HL-60/S4 treated with phorbol 12-myristate 13-acetate at 8.2 ng/mL for 4 days and 3 days (cell line): ENCODE data around the gene CTXN1.

Source experiments
- in situ Hi-C: fragments of 300-500 bp; cut with MboI; formaldehyde crosslinking; loops from 2 replicates; pipeline ENCODE4 v1.15.0; 2022; ENCODE audit warnings: low sequenced_read_pairs

The CTXN1 gene

DNA sequence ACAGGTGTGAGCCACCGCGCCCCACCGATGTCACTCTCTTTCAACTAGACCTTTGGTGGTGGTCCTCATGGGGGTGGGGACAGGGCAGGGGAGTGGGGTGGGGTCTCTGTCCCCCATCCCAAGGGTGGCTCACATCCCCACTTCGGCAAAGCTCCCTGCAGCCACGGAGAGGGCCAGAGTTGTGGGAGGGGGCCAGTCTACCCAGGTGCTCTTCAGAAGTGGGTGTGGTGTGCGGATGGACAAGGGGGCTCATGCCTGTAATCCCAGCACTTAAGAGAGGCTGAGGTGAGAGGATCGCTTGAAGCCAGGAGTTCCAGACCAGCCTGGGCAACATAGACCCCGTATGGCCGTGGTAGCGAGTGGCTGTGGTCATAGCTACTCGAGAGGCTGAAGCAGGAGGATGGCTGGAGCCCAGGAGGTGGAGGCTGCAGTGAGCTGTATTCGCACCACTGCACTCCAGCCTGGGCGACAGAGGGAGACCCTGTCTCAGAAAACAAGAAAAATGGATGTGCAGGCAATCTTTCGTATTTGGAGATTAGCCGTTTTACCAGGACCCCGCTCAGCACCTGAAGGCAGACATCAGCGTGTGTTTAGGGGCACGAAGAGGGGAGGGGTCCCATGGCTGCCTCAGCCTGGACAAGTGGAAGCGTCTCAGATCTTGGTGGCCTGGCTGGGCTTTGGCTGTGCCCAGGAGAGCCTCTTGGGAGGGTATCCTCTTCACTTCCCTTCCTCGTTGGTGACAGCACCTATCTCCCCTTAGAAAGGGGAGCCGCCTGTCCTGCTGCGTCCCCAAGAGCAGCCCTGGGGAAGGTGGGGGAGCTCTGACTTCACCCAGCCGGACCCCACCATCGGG lies 10.5 kb downstream of the CTXN1 start:
- in situ Hi-C loops: no loop called here

DNA sequence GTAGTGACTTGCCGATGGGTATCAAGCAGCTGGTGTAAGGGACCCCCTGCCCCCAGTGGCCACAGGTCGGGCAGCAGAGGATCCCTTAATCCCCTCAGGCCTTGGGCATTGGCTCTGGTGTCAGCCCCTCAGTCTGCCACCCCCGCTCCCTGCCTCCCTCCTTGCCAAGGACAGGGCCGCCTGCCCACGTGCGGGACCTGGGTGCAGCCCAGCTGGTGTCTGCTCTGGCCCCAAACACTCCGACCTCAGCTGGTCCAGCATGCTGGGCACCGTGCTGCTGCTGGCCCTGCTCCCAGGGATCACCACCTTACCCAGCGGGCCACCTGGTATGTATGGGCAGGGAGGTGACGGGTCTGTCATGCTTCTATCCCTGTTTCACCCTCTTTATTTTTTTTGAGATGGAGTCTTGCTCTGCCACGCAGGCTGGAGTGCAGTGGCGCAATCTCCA lies 11.3 kb downstream of the CTXN1 start, which contains the start of gene TGFBR3L:
TGFBR3L (plus strand) TSS at position 233 of the 448 bp plus-strand sequence.
- in situ Hi-C loops: no loop called here

DNA sequence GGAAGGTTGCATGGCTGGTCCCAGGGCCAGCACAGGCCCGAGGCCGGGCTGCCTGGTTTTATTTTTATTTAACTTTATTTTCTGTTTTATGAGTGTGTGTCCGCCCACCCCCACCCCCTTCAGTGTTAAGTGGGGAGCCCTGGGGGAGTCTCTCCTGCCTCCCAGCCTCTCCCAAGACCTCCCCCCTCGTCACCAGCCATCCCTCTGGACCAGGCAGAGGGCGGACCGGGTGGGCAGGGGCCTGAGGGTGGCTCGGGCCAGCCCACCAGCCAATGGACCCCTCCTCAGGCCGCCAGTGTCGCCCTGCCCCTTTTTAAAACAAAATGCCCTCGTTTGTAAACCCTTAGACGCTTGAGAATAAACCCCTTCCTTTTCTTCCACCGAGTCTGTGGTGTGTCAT lies 11.8 kb downstream of the CTXN1 start:
- in situ Hi-C loops: no loop called here

DNA sequence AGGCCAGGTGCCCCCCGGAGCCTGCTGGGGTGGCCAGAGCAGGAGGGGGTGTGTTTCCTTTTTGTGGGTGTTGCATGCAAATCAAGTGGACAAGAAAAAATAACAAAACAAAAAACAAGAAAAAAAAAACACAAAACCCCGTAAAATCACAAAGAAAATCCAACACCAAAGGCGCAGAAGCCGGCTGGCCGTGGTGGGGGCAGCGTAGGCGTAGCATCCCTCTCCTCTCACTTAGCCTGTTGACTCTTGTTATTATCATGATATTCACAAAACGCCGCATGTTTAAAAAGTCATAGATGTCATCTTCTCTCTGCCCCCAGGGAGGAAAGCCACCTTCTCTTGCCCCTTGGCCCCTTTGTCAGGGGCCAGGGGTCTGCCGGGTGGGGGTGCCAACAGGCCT lies 12.3 kb downstream of the CTXN1 start:
- in situ Hi-C loops: no loop called here

DNA sequence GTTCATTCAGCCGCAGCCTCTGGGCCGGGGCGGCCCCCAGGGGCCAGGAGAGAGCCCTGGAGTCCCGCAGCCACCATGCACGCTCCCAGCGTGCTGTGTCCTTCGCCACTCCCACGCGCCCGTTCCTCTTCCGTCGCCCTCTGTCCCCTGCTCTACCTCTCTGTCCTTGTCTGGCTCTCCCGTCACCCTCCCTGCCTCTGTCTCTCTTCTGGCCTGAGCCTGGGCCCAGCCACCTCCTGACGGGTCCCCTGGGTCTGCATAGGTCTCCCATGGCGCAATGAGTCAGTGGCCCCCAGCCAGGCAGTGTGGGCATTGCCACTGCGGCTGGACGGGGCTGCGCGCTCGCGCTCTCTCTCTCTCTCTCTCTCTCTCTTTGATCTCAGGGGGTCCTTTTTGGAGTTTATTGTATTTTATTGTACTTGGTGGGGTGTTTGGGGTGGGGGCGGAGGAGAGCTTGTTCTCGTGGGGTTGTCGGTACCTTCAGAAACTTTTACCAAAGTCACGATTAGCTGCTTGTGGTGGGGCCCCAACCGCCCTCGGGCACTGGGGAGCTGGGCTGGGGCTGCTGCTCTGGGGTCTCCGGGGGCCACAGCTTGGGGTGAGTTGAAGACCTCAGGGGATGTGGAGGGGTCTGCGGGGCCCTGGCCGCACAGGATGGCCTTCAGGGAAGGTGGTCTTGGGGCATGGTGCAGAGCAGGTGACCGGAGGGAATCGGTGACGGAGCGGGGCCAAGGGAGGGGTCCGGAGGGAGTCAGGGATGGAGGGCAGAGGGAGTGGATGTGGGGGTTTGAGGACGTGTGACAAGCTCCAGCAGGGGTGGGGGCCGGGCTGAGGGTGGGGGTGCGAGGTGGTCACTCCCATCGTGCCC lies 13.0 kb downstream of the CTXN1 start:
- in situ Hi-C loops: no loop called here

DNA sequence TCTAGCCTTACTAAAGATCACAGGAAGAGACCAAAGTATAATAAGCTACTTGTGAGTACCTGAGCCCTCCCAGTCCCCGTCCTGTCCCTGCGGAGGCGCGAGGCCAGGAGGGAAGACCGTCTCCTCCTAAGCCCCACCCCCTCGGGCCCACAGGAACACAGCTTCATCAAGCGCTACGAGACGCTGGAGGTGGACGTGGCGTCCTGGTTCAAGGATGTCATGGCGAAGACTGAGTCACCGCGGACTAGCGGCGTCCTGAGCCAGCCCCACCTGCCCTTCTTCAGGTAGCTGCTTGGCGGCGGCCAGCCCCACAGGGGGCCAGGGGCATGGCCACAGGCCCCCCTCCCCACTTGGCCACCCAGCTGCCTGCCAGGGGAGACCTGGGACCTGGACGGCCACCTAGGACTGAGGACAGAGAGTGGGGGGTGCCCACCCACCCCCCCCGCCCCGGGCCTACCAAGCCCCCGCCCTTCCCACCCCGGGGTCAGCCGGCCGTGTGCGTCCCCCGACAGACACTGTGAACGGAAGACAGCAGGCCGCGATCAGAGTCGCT lies 13.7 kb downstream of the CTXN1 start:
- in situ Hi-C loops: no loop called here

DNA sequence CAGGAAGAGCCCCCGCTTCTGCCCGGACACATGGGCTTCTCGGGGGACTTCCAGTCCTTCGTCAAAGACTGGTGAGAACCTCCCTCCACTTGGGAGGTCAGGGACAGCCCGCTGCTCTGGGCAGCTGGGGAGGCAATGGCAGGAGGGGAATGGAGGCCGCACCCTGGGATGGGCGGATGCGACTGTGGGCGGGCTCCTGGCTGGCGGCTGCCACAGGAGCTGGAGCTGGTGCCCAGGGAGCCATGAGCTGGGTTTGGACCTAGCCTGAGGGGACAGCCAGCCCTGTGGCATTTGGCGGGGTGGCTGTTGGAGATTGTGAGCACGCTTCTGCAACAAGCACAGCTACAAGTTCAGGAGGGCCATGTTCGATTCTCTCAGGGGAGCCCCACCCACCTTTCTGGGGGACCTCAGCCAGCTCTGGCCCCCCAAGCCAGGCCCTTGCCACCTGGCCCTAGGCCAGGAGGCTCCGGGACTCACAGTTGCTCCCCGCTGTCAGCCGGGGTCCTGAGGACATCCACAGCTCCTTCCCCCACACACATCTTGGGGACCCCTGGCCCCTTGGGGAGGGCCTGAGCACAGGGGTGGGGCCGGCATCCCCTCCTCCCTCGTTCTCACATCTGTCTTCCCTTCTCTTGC lies 14.3 kb downstream of the CTXN1 start:
- in situ Hi-C loops: no loop called here

DNA sequence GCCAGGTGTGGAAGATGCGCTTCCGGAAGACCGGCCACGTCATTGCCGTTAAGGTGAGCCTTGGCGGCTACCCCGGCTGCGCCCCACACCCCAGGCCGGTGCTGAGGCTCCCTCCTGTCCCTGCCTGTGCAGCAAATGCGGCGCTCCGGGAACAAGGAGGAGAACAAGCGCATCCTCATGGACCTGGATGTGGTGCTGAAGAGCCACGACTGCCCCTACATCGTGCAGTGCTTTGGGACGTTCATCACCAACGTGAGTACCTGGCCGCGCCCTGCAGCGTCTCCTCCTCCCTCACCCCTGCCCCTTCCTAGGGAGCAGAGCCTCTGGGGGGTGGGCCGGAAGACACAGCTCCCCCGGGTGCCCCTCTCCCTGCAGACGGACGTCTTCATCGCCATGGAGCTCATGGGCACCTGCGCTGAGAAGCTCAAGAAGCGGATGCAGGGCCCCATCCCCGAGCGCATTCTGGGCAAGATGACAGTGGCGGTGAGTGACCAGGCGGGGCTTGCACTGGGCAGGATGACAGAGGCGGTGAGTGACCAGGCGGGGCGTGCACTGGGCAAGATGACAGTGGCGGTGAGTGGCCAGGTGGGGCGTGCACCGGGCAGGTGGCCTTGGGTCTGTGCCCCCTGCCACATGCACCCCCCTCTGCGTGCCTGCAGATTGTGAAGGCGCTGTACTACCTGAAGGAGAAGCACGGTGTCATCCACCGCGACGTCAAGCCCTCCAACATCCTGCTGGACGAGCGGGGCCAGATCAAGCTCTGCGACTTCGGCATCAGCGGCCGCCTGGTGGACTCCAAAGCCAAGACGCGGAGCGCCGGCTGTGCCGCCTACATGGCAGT lies 15.4 kb downstream of the CTXN1 start:
- in situ Hi-C loops: no loop called here

DNA sequence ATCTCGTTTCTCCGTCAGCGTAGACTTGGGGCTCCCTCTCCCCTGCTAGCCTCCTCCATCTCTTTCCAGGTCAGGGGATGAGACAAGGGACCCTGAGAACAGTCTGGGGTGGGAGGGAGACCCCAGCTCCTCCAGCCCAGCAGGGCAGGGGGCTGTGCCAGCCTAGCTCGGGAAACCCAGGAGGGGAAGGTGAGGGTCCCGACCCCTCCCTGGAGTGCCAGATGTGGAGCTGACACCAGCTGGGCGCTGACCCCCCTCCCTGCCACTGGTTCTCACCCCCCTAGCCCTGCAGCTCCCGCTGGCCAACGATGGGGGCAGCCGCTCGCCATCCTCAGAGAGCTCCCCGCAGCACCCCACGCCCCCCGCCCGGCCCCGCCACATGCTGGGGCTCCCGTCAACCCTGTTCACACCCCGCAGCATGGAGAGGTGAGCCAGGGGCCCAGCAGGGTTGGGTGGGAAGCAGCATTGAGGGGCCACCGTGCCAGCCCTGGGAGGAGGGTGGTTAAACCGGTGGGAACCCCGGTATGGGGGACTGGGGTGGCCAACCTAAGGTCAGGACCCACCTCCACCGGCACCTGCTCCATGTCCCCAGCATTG lies 16.4 kb downstream of the CTXN1 start:
- in situ Hi-C loops: no loop called here

DNA sequence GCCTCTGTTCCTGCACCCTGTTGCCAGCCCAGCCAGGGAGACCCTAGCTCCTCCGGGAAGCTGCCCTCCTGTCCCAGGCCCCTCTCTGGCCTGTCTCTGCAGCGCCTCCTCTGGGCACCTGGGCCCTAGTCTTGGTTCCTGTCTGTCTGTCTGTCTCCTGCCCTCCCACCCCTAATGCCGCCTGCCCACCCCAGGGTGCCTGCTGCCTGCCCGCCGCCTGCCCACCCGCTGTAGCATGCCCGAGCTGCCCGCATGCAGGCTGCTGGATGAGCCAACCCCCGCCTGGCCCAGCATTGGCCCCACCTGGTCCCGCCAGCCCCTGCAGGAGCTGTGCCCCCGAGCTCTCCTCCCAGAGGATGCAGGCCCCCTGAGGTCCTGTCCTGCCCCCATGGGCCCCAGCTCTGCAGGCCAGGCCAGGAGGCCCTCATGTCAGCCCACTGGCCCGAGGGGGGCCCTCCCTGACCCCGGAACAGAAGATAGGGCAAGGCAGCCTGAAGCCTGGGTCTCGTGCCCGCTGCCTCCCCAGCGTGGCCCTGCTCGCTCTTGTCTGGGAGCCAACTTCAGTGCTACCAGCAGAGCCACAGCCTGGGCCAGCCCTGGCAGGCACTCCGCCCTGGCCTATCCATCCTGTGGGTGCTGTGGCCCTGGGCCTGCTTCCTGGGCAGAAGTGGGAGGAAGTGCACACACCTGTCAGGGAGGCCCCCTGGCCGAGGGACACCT lies 17.0 kb downstream of the CTXN1 start:
- in situ Hi-C loops: no loop called here

DNA sequence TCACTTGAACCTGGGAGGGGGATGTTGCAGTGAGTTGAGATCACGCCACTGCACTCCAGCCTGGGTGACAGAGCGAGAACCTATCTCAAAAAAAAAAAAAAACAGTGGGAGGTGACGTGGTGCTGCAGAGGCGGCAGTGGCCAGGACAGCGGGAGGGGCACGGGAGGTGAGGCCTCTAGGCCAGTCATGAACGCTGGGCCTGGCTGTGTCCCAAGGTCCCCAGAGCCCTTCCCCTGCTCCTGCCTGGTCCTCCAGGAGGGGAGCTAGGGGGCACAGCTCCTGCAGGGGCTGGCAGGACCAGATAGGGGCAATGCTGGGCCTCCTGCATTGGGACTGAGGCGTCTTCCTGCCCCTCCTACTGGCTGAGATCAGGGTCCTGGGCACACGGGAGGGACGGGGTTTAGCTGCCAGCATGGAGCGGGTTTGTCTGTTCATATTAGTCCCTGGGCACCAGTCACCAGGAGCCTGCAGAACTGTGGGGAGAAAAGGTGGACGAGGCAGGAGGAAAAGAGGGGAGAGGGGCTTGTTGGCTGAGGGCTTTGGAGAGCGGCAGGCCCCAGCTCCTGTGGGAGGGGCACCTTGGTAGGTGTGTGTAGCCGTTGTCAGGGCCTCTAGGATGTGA lies 17.7 kb downstream of the CTXN1 start:
- in situ Hi-C loops: no loop called here

DNA sequence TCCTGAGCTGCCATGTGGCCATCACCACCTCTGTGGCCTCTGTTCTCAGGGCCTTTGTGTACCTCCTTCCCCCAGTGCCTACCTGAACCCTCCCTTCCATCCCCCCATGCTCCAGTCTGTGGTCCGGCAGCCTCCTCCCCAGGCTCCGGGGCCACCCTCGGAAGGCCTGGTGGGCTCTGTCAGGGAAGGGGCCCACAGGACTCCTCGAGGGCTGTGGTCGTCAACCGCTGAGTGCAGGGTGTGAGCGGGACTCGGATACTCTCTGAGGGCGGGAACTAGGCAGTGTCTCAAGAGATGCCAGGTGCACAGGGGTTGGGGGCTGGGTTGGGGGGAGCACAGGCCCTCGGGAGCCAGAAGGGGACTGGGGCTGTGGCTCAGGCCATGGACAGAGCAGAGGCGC lies 18.4 kb downstream of the CTXN1 start:
- in situ Hi-C loops: no loop called here

DNA sequence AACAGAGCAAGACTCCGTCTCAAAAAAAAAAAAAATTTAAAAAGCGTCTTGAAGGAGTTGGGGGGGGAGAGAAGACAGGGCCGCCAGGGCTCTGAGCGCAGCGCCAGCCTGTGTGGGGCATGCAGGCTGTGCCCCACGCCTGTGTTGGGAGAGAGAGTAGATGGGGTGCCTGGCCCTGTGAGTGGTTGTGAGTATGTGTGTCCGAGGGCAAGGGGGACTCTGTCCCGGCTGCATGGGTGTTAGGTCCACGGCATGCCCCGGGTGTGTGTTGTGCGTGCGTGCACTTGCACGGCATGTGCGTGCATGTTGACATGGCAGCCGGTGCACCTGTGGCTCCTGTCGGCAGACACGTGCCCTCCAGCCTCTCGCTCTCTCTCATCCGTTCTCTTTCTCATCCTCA lies 18.8 kb downstream of the CTXN1 start:
- in situ Hi-C loops: no loop called here

DNA sequence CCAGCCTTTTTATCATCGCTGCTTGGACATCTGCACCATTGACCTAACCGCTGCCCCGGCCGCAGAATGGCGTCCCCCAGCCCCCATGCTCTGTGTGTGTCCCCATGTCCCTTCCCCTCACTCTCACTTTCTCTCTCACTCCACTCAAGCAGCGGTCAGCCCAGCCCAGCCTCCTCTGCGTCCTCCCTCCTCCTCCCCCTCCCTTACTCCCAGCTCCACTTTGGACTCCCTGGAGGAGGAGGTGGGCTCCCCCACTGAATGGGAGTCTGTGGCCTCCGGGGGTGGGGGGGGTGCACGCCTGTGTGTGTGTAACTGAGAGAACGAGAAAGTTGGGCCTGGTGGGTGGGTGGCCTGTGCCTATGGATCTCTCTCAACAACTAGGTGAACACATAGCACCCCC lies 20.1 kb downstream of the CTXN1 start:
- in situ Hi-C loops: no loop called here

DNA sequence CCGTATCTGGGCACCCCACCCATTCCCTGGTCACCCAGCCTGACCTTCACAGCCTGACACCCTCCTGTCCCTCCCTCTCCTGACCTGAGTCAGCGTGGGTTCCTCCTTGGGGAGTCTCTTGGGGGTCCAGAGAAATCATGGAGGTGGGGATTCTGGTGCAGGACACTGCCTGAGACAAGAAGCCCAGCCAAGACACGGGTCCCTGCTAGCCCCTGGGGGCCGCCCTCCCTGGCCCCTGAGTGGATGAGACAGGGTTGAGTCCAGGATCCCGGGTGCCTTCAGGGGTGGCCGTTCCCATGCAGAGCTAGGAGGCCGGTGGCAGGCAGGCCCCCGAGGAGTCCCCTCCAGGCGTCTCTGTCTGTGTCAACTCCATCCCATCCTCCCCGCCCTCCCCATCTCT lies 20.7 kb downstream of the CTXN1 start:
- in situ Hi-C loops: no loop called here

DNA sequence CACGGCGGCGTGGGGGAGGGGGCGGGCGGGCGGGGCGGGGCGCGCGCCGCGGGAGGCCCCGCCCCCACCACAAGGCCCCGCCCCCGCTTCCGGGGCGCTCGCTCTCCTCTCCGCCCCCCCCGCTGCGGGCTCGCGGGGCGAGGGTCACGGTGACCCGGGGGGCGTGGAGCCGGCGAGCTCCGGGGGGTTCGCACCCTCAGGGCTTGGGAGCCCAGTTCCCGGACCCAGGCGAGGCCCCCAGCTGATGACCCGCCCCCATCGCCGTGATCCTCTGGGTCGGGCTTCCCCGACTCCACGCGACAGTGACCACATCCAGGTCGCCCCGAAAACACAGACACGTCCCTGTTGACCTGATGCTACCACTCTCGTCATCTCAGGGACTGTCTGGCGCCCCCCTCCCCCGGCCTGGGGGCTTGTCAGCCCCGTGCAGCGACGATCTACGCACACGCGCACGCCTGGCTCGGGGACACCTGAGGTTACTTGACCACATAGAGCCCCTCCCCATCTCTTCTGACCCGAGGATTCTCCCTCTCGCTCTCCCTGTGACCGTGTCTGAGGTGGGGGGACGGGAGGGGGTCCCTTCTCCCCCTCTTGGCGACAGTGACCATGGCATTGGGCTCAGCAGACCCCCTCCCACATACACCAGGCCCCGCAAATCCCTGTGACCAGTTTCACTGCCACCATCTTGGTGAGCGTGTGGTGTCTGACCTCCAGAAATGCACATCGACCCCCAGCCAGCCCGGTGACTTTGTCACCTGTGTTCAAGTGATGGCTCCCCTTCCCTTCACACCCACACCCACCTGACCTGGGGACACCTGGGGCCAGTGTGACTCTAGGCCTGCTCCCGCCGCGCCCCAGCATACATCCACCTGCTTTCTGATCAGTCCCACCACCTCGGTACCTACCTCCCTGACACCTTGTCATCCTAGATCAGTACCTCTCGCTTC lies 21.6 kb downstream of the CTXN1 start:
- in situ Hi-C loops: no loop called here

DNA sequence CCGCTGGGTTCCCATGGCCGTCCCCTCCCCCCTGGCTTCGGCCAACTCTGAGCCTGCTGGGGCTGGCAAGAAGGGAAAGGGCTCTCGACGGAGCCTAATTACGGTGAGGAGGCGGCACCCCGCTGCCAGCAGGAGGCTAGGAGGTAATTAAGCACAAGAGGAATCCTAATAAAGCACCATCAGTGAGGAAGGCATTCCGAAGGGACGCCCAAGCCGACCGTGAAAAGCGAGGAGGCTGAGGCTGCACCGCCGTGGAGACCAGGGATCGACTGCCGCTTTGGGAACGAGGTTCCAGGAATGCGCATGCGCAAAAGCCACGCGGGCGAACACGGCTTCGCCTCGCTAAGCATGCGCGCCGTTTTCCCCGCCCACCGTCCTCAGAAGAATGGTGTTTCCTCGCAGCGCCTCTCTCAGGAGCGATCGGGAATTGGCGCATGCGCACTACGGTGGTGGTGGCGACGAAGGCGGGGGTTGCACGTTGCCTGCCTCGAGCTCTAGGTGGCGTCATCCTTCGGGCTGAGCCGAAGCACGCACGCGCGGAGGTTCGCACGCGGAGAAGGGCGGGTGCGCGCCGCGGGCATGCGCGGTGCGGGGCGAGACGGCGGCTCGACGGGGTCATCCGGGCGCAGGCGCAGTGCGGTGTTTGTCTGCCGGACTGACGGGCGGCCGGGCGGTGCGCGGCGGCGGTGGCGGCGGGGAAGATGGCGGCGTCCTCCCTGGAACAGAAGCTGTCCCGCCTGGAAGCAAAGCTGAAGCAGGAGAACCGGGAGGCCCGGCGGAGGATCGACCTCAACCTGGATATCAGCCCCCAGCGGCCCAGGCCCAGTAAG lies 22.5 kb downstream of the CTXN1 start, which contains the start of gene MAP2K7:
MAP2K7 (plus strand) TSS at position 634 of the 830 bp plus-strand sequence; CDS start at position 702, 68 bp downstream.
- in situ Hi-C loops: no loop called here
